Neural cell (in vitro differentiated cells): Measurements from ENCODE around the gene GNAQ. TPM values are rescaled to one million over a fixed set of nuclear protein-coding genes. Genes with fewer than 3 reads are reported as not detected.

Experiments used
- H2AFZ ChIP-seq: fragments of 200-600, 300-800 bp; sonication (generic), shearing (Covaris generic); 2 replicates; pipeline ENCODE4 v1.6.0; 2014; ENCODE audit warnings: low read depth, mild to moderate bottlenecking, antibody characterized with exemption, low read length, moderate library complexity
- H3F3A ChIP-seq: fragments of 200-600 bp; shearing (Covaris generic); 2 replicates; pipeline ENCODE4 v1.6.1; 2016; ENCODE audit warnings: mild to moderate bottlenecking, moderate library complexity, mixed read lengths, antibody characterized with exemption, low read length; ENCODE audit not compliant: insufficient read depth, poor library complexity, severe bottlenecking
- H3K27ac ChIP-seq: fragments of 200-600, 300-800 bp; sonication (generic), shearing (Covaris generic); 2 replicates; pipeline ENCODE4 v1.5.1; 2014; ENCODE audit warnings: mild to moderate bottlenecking, low read length, moderate library complexity
- H3K27me3 ChIP-seq: fragments of 300-800, 200-600 bp; sonication (generic), shearing (Covaris generic); 2 replicates; pipeline ENCODE4 v1.6.0; 2014; ENCODE audit warnings: mild to moderate bottlenecking, low read depth, low read length, moderate library complexity; ENCODE audit not compliant: insufficient read depth
- H3K36me3 ChIP-seq: fragments of 300-800, 200-600 bp; sonication (generic), shearing (Covaris generic); 2 replicates; pipeline ENCODE4 v1.5.1; 2014; ENCODE audit warnings: mild to moderate bottlenecking, antibody characterized with exemption, low read length, moderate library complexity; ENCODE audit not compliant: insufficient read depth
- H3K4me2 ChIP-seq: fragments of 300-800, 200-600 bp; sonication (generic), shearing (Covaris generic); 2 replicates; pipeline ENCODE4 v1.6.0; 2014; ENCODE audit warnings: mild to moderate bottlenecking, low read length
- H3K4me3 ChIP-seq: fragments of 300-800, 200-600 bp; sonication (generic), shearing (Covaris generic); 2 replicates; pipeline ENCODE4 v1.5.1; 2014; ENCODE audit warnings: mild to moderate bottlenecking, low read length, moderate library complexity
- H3K79me2 ChIP-seq: fragments of 200-600 bp; shearing (Covaris generic); replicated peaks from 2 replicates; pipeline ENCODE4 v1.6.0; 2014; ENCODE audit warnings: mild to moderate bottlenecking, low read length, moderate library complexity; ENCODE audit not compliant: insufficient read depth
- H3K9ac ChIP-seq: fragments of 300-800, 200-600 bp; sonication (generic), shearing (Covaris generic); 2 replicates; pipeline ENCODE4 v1.6.1; 2016; ENCODE audit warnings: mild to moderate bottlenecking, low read length, mixed read lengths
- H3K9me2 ChIP-seq: fragments of 200-600 bp; shearing (Covaris generic); 2 replicates; pipeline ENCODE4 v1.6.1; 2016; ENCODE audit warnings: mild to moderate bottlenecking, low read length, mixed read lengths; ENCODE audit not compliant: insufficient read depth
- H3K9me3 ChIP-seq: fragments of 200-600, 300-800 bp; sonication (generic), shearing (Covaris generic); 2 replicates; pipeline ENCODE4 v1.6.1; 2016; ENCODE audit warnings: mild to moderate bottlenecking, mixed run types, low read length, moderate library complexity, mixed read lengths
- H4K20me1 ChIP-seq: fragments of 200-600 bp; shearing (Covaris generic); 2 replicates; pipeline ENCODE4 v1.6.1; 2016; ENCODE audit warnings: mild to moderate bottlenecking, mixed run types; ENCODE audit not compliant: insufficient read depth
- CTCF ChIP-seq: fragments of 450-650 bp; IDR thresholded peaks from 2 replicates; pipeline ENCODE4 v1.5.1; 2014; ENCODE audit warnings: antibody characterized with exemption, mild to moderate bottlenecking, moderate library complexity; ENCODE audit not compliant: poor library complexity, severe bottlenecking
- EP300 ChIP-seq: fragments of 450-650 bp; conservative IDR thresholded peaks from 2 replicates; pipeline ENCODE4 v1.6.1; 2014; ENCODE audit warnings: antibody characterized with exemption, mild to moderate bottlenecking, moderate library complexity; ENCODE audit not compliant: poor library complexity, severe bottlenecking
- EZH2 ChIP-seq: fragments of 200-600, 300-800 bp; shearing (Covaris generic), sonication (generic); IDR thresholded peaks from 2 replicates; pipeline ENCODE4 v1.6.1; 2014; ENCODE audit warnings: antibody characterized with exemption, low read length, borderline replicate concordance, mild to moderate bottlenecking; ENCODE audit not compliant: insufficient read depth, poor library complexity, severe bottlenecking
- MXI1 ChIP-seq: fragments of 450-650 bp; conservative IDR thresholded peaks from 2 replicates; pipeline ENCODE4 v1.6.1; 2014; ENCODE audit warnings: antibody characterized with exemption, mild to moderate bottlenecking; ENCODE audit not compliant: poor library complexity, severe bottlenecking
- POLR2AphosphoS5 ChIP-seq: IDR thresholded peaks from 2 replicates; pipeline ENCODE4 v1.6.1; 2012
- RAD21 ChIP-seq: fragments of 450-650 bp; conservative IDR thresholded peaks from 2 replicates; pipeline ENCODE4 v1.6.1; 2014; ENCODE audit warnings: antibody characterized with exemption, mild to moderate bottlenecking, moderate library complexity
- SMC3 ChIP-seq: fragments of 450-650 bp; conservative IDR thresholded peaks from 2 replicates; pipeline ENCODE4 v1.6.1; 2014; ENCODE audit warnings: antibody characterized with exemption, mild to moderate bottlenecking, moderate library complexity; ENCODE audit not compliant: poor library complexity
- TAF1 ChIP-seq: IDR thresholded peaks from 2 replicates; pipeline ENCODE4 v1.6.1; 2012; ENCODE audit warnings: low read depth
- polyA plus RNA-seq: library from polyadenylated mRNA; depleted of rRNA; stranded (reverse); fragments of >200 nt; gene quantifications from 2 replicates; pipeline ENCODE4 v1.2.3, GENCODE V29; 2014
- TF ChIP-seq, protein P1 (sequence below): IDR thresholded peaks from 2 replicates; pipeline ENCODE4 v1.6.1; 2012; ENCODE audit warnings: borderline replicate concordance

The GNAQ gene
- polyA plus RNA-seq, 1 donor from 2014 or later = 86.7 TPM

DNA sequence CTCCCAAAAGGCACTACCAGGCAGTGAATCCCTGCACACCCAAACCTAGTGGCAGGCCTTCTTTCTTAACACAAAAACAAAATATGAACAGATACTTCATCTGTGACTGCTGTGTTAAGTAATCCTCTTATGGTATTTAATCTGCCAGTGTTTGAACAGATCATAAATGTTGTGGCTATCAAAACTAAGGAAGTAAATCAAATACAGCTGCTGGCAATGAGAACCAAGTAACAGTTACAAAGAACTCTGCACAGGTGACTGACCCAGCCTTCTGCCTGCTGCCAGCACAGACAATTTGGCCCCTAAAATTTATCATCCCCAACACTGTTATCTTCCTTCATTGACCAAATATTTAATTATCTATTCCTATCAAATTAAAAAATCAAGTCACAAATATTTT lies 78.0 kb downstream of the GNAQ start:
- no peaks in the 10 kb centered on the region for H3K9me2 ChIP-seq
- no peak overlapping the region for H3K9ac ChIP-seq
- no peaks in the 10 kb centered on the region for H3F3A ChIP-seq
- TF ChIP-seq TAF1 (no peak), RAD21 (no peak), EP300 (no peak), MXI1 (no peak)
- TF ChIP-seq, protein P1, sequence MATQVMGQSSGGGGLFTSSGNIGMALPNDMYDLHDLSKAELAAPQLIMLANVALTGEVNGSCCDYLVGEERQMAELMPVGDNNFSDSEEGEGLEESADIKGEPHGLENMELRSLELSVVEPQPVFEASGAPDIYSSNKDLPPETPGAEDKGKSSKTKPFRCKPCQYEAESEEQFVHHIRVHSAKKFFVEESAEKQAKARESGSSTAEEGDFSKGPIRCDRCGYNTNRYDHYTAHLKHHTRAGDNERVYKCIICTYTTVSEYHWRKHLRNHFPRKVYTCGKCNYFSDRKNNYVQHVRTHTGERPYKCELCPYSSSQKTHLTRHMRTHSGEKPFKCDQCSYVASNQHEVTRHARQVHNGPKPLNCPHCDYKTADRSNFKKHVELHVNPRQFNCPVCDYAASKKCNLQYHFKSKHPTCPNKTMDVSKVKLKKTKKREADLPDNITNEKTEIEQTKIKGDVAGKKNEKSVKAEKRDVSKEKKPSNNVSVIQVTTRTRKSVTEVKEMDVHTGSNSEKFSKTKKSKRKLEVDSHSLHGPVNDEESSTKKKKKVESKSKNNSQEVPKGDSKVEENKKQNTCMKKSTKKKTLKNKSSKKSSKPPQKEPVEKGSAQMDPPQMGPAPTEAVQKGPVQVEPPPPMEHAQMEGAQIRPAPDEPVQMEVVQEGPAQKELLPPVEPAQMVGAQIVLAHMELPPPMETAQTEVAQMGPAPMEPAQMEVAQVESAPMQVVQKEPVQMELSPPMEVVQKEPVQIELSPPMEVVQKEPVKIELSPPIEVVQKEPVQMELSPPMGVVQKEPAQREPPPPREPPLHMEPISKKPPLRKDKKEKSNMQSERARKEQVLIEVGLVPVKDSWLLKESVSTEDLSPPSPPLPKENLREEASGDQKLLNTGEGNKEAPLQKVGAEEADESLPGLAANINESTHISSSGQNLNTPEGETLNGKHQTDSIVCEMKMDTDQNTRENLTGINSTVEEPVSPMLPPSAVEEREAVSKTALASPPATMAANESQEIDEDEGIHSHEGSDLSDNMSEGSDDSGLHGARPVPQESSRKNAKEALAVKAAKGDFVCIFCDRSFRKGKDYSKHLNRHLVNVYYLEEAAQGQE = no peak
- H3K36me3 ChIP-seq = no peaks in the 10 kb centered on the region
- no peak overlapping the region for H3K4me2 ChIP-seq
- H2AFZ ChIP-seq = no peak overlapping the region
- H3K4me3 ChIP-seq = no peak overlapping the region
- H3K79me2 ChIP-seq = peaks cover 44% of the 10 kb centered on the region
- peaks cover 3% of the 10 kb centered on the region for H4K20me1 ChIP-seq
- H3K27ac ChIP-seq = no peak overlapping the region
- H3K9me3 ChIP-seq = no peaks in the 10 kb centered on the region
- no peaks in the 10 kb centered on the region for H3K27me3 ChIP-seq

DNA sequence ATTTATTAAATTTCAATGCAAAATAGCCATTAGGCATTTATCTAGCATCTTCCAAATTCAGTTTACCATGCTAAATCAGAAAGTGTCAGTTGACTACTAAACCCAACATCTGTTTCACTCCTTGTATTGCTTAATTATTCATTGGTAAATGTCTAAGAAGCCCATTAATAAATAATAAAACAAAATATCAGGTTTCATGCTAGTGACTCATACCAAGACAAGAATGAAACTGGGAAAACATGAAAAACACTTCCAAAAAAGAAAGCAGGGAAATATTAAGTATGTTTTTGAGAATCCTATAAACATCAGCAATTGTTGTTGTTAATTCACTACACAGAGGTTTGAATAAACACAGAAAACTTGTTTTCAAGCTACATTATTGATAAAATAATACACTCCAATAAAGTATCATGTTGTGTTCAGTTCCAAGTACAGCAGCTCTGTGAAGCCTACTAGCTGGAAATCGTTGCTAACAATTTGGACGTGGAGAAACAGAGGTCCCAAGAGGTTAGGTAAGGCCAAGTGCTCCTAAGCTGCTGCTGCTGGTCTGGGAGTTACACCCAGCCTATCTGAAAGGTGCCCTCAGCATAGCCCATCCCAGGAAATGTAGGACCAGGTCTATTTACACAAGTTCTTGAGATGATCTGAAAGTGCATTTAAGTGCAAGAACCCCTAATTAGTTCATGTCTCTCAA lies 78.8 kb downstream of the GNAQ start:
- no peak overlapping the region for H3K4me3 ChIP-seq
- no peak overlapping the region for H3K27ac ChIP-seq
- H3K9ac ChIP-seq = no peak overlapping the region
- no peaks in the 10 kb centered on the region for H3F3A ChIP-seq
- no peaks in the 10 kb centered on the region for H3K9me3 ChIP-seq
- peaks cover 48% of the 10 kb centered on the region for H3K79me2 ChIP-seq
- TF ChIP-seq EP300 = no peak
- TF ChIP-seq RAD21 = no peak
- no peak for TF ChIP-seq TAF1
- TF ChIP-seq SMC3 = no peak
- no peak for TF ChIP-seq MXI1
- no peak for TF ChIP-seq POLR2AphosphoS5
- no peak for TF ChIP-seq CTCF
- no peak for TF ChIP-seq EZH2
- TF ChIP-seq, protein P1 = no peak
- H3K4me2 ChIP-seq = no peak overlapping the region
- H2AFZ ChIP-seq = no peak overlapping the region
- no peaks in the 10 kb centered on the region for H3K27me3 ChIP-seq
- H4K20me1 ChIP-seq = peaks cover 3% of the 10 kb centered on the region
- no peaks in the 10 kb centered on the region for H3K9me2 ChIP-seq
- H3K36me3 ChIP-seq = no peaks in the 10 kb centered on the region
